ENCODE data around the gene SLC35F2. TPM values are rescaled to one million over a fixed set of nuclear protein-coding genes. Genes with fewer than 3 reads are reported as not detected.
"Not testable (repeated sequence)": the region's sequence is repeated elsewhere in the genome, so short reads cannot be mapped to it uniquely, and the experiment has no call there.

SLC35F2 gene
- total RNA-seq, 1 donor = 14.7 TPM

GRCh38 chr11:107844041-107844440, 14.5 kb downstream of the SLC35F2 start:
- TF ChIP-seq, protein P1, sequence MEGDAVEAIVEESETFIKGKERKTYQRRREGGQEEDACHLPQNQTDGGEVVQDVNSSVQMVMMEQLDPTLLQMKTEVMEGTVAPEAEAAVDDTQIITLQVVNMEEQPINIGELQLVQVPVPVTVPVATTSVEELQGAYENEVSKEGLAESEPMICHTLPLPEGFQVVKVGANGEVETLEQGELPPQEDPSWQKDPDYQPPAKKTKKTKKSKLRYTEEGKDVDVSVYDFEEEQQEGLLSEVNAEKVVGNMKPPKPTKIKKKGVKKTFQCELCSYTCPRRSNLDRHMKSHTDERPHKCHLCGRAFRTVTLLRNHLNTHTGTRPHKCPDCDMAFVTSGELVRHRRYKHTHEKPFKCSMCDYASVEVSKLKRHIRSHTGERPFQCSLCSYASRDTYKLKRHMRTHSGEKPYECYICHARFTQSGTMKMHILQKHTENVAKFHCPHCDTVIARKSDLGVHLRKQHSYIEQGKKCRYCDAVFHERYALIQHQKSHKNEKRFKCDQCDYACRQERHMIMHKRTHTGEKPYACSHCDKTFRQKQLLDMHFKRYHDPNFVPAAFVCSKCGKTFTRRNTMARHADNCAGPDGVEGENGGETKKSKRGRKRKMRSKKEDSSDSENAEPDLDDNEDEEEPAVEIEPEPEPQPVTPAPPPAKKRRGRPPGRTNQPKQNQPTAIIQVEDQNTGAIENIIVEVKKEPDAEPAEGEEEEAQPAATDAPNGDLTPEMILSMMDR (IDR thresholded peaks at IDR 0.05; ENCODE audit: insufficient read depth, low read depth, low read length) = no peak
- H3K4me3 ChIP-seq (ENCODE audit: low read depth, low read length) = no peak overlapping the region
- DNase-seq (ENCODE audit: low read depth) = peak; percentile 8

DNA sequence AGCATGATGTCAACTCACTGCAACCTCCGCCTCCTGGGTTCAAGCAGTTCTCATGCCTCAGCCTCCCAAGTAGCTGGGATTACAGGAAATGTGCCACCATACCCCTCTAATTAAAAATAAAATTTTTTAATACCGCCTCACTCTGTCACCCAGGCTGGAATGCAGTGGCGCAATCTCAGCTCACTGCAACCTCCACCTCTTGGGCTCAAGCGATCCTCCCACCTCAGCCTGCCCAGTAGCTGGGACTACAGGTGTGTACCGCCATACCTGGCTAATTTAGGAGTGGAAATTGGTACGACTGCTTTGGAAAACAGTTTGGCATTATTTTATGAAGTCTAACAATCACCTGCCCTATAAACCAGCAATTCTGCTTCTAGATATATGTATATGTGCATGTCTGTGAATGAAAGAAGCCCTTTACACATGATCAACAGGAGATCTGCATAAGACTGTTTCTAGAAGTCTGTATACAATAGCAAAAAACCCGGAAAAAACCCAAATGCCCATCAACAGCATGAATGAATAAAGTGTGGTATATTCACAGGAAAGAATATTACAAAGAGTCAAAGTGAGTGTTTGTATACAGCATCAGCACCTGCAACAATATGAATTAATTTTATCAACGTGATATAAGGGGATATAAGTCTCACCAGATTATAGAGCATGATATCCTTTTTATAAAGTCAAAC, 16.0 kb downstream of the SLC35F2 start:
- no peak for DNase-seq (ENCODE audit: low read depth)
- TF ChIP-seq, protein P1 (IDR thresholded peaks at IDR 0.05; ENCODE audit: insufficient read depth, low read depth, low read length) = no peak
- no peak overlapping the region for H3K4me3 ChIP-seq (ENCODE audit: low read depth, low read length)

GRCh38 chr11:107840129-107840484, 18.5 kb downstream of the SLC35F2 start:
- peak overlapping the region; percentile 23 for H3K4me3 ChIP-seq (ENCODE audit: low read depth, low read length)
- DNase-seq (ENCODE audit: low read depth) = no peak
- TF ChIP-seq, protein P1 (IDR thresholded peaks at IDR 0.05; ENCODE audit: insufficient read depth, low read depth, low read length) = no peak

DNA sequence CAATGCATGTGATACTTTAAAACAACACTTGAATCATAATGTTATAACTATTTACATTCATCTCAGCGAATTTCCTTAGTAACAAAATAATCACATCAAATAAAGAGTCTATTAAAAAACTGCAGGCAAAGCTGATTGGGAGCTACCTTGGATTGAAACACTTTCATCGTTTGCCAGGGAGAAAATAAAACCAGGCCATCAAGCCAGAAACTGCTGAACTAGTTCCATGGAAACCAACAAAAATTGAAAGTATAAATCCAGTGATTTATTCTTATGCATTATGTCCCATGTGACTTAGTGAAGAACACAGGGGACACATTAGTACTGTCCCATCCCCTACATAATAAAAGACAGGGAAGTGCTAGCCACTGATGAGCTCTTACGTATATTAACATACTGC, 21.7 kb downstream of the SLC35F2 start:
- no peak for DNase-seq (ENCODE audit: low read depth)
- TF ChIP-seq, protein P1 (IDR thresholded peaks at IDR 0.05; ENCODE audit: insufficient read depth, low read depth, low read length) = no peak
- no peak overlapping the region for H3K4me3 ChIP-seq (ENCODE audit: low read depth, low read length)

- TF ChIP-seq, protein P1 (IDR thresholded peaks at IDR 0.05; ENCODE audit: insufficient read depth, low read depth, low read length) = no peak
These were observed 23.6 kb downstream of the SLC35F2 start for GRCh38 chr11:107834995-107835394.

DNA sequence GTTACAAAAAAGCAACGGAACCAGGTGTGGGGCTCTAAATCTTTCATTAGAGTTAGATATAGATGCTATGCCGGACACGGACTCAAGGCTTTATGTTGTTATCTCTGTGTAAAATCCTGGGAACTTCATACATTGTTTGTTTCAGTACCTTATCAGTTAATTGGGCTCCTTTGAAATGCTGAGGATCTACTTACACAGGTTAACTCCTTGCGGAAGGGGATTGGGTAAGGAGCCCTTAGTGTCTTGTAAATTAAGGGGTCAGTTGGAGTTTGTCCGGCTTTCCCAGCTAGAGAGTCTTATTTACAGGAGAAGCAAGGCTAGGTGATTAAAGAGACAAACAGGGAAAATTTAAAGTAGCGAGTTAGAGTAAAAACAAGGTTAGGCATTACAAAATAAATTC, 24.7 kb downstream of the SLC35F2 start:
- not testable (repeated sequence) for H3K4me3 ChIP-seq (ENCODE audit: low read depth, low read length); DNase-seq (ENCODE audit: low read depth)

More at GRCh38 chr11:107834995-107835394, 23.6 kb downstream of the SLC35F2 start:
- H3K4me3 ChIP-seq (ENCODE audit: low read depth, low read length) = no peak overlapping the region
- no peak for DNase-seq (ENCODE audit: low read depth)

- DNase-seq (ENCODE audit: low read depth) = no peak
- no peak overlapping the region for H3K4me3 ChIP-seq (ENCODE audit: low read depth, low read length)
- TF ChIP-seq, protein P1 (IDR thresholded peaks at IDR 0.05; ENCODE audit: insufficient read depth, low read depth, low read length) = no peak
These were observed 27.6 kb downstream of the SLC35F2 start for GRCh38 chr11:107830915-107831540.

All from fibroblast of villous mesenchyme (primary cell).